OCI-LY7 (cell line): ENCODE data around the gene TBX4.

Experiments used
- EZH2phosphoT487 ChIP-seq: fragments of 200-600 bp; sonication (generic); IDR thresholded peaks from 2 replicates; pipeline ENCODE4 v1.6.1; 2018; ENCODE audit warnings: low read depth, borderline replicate concordance, mild to moderate bottlenecking, mixed run types, antibody characterized with exemption, low read length, moderate library complexity, mixed read lengths
- TF ChIP-seq, protein P1 (sequence below): fragments of 200-600 bp; sonication (generic); conservative IDR thresholded peaks from 2 replicates; pipeline ENCODE4 v1.5.1; 2014; ENCODE audit warnings: mild to moderate bottlenecking, antibody characterized with exemption, low read length, moderate library complexity, mixed read lengths

DNA sequence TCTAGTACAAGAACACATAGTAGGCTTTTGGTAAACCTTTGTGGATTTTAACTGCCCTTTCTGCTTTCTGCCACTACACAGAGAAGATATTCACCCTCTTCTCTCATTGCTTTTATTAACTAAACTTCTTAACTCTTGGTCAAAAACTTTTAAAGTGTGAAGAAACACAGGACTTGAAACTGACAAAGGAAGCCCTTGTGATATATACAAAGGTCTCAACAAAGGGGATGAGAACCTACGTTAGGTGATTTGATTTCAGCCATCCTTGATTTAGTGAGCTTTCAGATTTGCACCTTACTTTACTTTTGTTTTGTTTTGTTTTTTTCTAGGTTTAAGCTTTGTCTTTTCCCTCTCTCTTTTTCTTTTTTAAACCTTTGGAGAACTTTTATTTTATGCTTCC, 66.9 kb downstream of the TBX4 start:
- TF ChIP-seq, protein P1, sequence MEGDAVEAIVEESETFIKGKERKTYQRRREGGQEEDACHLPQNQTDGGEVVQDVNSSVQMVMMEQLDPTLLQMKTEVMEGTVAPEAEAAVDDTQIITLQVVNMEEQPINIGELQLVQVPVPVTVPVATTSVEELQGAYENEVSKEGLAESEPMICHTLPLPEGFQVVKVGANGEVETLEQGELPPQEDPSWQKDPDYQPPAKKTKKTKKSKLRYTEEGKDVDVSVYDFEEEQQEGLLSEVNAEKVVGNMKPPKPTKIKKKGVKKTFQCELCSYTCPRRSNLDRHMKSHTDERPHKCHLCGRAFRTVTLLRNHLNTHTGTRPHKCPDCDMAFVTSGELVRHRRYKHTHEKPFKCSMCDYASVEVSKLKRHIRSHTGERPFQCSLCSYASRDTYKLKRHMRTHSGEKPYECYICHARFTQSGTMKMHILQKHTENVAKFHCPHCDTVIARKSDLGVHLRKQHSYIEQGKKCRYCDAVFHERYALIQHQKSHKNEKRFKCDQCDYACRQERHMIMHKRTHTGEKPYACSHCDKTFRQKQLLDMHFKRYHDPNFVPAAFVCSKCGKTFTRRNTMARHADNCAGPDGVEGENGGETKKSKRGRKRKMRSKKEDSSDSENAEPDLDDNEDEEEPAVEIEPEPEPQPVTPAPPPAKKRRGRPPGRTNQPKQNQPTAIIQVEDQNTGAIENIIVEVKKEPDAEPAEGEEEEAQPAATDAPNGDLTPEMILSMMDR, result no peak
- TF ChIP-seq EZH2phosphoT487, result no peak
